OCI-LY3 (cell line): Measurements from ENCODE around the gene NRDC.

Experiments
- EZH2phosphoT487 ChIP-seq: fragments of 200-600 bp; shearing (Covaris generic); IDR thresholded peaks from 2 replicates; pipeline ENCODE4 v1.6.1; 2018; ENCODE audit warnings: antibody characterized with exemption, mixed run types, low read depth
- TF ChIP-seq, protein P1 (sequence below): fragments of 200-600, 300-600 bp; sonication (generic); IDR thresholded peaks from 2 replicates; pipeline ENCODE4 v1.5.1; 2014; ENCODE audit warnings: antibody characterized with exemption, low read length, low read depth

DNA sequence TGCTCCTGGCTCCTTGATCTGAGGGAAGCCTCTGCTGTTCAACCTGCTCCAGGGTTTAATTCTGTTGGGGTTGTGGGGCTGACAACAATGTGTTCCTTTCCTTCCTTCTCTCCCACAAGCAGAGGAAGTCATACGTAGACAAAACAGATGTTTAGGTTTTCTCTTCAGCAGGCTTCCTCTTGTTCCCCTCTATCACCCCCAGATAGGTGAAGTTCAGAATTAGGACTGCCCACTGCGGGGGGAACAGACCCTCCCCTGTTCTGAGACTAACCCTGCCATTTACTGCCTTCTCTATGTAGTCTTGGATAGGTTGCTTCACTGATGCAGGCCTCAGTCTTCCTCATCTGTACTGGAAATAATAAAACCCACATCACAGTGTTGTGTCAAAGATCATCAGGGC lies 30.0 kb upstream of the NRDC start:
- TF ChIP-seq EZH2phosphoT487 = no peak
- TF ChIP-seq, protein P1, sequence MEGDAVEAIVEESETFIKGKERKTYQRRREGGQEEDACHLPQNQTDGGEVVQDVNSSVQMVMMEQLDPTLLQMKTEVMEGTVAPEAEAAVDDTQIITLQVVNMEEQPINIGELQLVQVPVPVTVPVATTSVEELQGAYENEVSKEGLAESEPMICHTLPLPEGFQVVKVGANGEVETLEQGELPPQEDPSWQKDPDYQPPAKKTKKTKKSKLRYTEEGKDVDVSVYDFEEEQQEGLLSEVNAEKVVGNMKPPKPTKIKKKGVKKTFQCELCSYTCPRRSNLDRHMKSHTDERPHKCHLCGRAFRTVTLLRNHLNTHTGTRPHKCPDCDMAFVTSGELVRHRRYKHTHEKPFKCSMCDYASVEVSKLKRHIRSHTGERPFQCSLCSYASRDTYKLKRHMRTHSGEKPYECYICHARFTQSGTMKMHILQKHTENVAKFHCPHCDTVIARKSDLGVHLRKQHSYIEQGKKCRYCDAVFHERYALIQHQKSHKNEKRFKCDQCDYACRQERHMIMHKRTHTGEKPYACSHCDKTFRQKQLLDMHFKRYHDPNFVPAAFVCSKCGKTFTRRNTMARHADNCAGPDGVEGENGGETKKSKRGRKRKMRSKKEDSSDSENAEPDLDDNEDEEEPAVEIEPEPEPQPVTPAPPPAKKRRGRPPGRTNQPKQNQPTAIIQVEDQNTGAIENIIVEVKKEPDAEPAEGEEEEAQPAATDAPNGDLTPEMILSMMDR = no peak
